Central memory CD4-positive, alpha-beta T cell (primary cell): Measurements from ENCODE around the gene SLC22A6.

Source experiments
- DNase-seq: peaks from one replicate; pipeline ENCODE4 v3.0.0; 2022

Gene SLC22A6

DNA sequence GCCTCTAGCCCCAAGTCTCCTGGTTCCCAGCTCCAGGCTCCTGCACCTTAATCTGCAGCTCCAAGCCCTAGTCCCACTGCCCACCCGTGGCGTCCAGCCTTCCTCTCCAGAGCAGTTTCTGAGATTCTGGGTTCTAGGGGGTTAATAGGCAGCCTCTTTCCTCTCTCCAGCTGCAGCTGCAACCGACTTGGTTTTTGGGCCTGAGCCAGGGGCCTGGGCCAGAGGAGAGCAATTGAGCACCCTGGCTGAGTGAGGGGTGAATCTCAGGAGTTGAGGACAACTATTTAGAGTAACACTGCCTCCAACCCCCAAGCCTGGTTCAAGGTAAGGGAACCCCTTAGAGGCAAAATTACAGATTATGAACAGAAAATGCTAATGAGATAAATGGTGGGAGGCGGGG, 54.6 kb downstream of the SLC22A6 start:
- DNase-seq: no peak

DNA sequence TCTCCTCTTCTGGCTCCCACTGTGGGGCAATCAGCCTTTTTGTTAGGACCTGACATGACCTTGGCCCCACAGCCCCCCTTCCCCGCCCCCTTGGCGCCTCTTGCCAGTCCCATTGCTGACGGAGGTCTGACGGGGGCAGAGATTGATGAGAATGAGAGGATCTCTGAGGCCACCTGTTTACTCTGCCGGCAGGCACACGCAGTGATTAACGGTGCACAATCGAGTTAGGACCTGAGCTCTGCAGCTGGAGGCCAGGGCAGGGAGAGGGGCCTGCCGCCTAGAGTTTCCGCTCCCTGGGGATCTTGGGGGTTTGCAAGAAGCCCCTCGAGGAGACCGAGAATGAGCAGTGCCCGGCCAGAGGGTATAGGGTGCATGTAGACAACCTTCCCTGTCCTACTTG, 56.8 kb downstream of the SLC22A6 start:
- no peak for DNase-seq

DNA sequence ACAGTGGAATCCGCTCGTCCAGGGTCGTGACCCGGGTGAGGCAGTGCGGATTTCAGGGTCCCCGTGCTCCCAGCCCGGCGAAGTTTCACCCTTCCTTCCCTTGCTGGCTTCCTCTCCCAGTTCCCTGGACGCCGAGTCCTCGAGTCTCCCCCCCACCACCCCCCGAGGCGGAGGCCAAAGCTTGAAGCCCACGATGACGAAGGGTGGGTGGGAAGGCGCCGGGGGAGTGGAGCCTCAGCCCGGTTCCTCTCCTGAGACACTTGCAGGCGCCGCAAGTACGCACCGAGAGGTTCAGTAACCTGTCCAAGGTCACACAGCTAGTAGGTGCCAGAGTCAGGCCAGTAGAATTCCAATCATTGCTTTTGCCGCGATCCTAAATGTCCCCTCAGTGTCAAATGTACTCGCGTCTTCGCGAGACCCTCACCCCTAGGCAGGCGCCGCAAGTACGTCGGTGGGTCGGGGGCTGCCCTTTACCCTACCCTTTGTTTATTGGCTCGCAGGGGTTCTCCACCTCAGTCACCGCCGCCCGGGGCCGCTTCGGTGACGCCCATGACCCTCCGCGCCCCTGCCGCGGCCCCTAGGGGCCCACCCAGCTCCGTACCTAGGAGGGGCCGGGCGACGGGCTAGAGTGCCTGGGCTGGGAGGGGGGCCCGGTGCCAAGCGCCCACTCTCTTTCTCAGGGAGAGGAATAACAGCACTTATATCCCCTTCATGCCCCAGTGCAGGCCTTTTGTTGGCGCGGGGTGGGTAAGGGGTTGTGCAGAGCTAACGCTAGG, 57.9 kb downstream of the SLC22A6 start:
- DNase-seq: no peak
